Ascending aorta (tissue), 2 donors: ENCODE measurements around the gene GNA14. TPM values are rescaled to one million over a fixed set of nuclear protein-coding genes. Genes with fewer than 3 reads are reported as not detected.
"Not testable (repeated sequence)": the region's sequence is repeated elsewhere in the genome, so short reads cannot be mapped to it uniquely, and the experiment has no call there.

Source experiments
- DNase-seq, 2 donors: peaks; one replicate each; pipeline ENCODE4 v3.0.0-alpha.2; 2019; ENCODE audit warnings: low spot score in 2 of 2
- H3K27ac ChIP-seq, 2 donors: fragments of 200-600 bp; sonication (generic); one replicate each; pipeline ENCODE4 v1.5.1; 2016 to 2017; ENCODE audit warnings: mild to moderate bottlenecking in 1 of 2
- H3K27me3 ChIP-seq: fragments of 200-600 bp; sonication (generic); one replicate; pipeline ENCODE4 v1.5.1; 2017
- H3K36me3 ChIP-seq, 2 donors: fragments of 200-600 bp; sonication (generic); one replicate each; pipeline ENCODE4 v1.5.1; 2016
- H3K4me1 ChIP-seq, 2 donors: fragments of 200-600 bp; sonication (generic); one replicate each; pipeline ENCODE4 v1.5.1; 2016 to 2017; ENCODE audit warnings: mild to moderate bottlenecking in 1 of 2
- H3K4me3 ChIP-seq, 2 donors: fragments of 200-600 bp; sonication (generic); one replicate each; pipeline ENCODE4 v1.5.1; 2016 to 2017; ENCODE audit warnings: mild to moderate bottlenecking in 1 of 2
- H3K9me3 ChIP-seq, 2 donors: fragments of 200-600 bp; sonication (generic); one replicate each; pipeline ENCODE4 v1.5.1; 2016
- CTCF ChIP-seq, 3 experiments: fragments of 200-600 bp in 2 of 3; fragments of 450-650 bp in 1 of 3; sonication (generic) in 2 of 3; IDR thresholded peaks; one replicate each; pipeline ENCODE4 v1.5.1; 2016 to 2019; ENCODE audit warnings: antibody characterized with exemption in 3 of 3, mild to moderate bottlenecking in 1 of 3, moderate library complexity in 1 of 3
- intact Hi-C: fragments of 100-400 bp; cut with DNase I; formaldehyde crosslinking; loops from one replicate; pipeline ENCODE4 v1.15.1; 2023
- total RNA-seq: library from RNA; depleted of rRNA; stranded (reverse); fragments of >200 nt; gene quantifications from one replicate; pipeline ENCODE4 v1.1.0, GENCODE V29; 2016

GNA14 gene
- total RNA-seq, 1 donor from 2014 or later: 3.5 TPM

DNA sequence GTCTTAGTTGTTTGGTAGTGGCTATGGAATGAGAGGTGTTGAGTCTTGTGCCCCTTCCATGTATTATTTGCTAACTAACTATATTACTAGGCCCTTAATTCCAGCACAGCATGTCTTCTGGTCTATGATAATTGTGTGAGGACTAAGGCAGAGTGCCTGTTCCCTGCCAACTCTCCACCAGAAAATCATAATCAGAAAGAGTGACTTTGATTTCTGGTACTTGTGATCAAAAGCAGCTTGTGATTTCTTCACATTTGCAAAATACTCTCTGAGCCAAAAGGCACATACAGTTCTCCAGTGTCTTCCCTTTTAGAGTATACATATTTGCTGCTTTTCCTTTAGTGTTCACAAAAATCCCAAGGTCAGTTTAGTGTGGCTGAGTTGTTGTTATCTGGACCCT is 229.9 kb downstream of the GNA14 start:
- no peaks in the 10 kb centered on the region for H3K9me3 ChIP-seq

GRCh38 chr9:77417566-77417965 is 230.6 kb downstream of the GNA14 start:
- intact Hi-C loops: no loop called here
- TF ChIP-seq CTCF (IDR thresholded peaks at IDR 0.05): no peak
- no peaks in the 10 kb centered on the region for H3K4me1 ChIP-seq
- H3K27me3 ChIP-seq: no peaks in the 10 kb centered on the region
- H3K36me3 ChIP-seq: no peaks in the 10 kb centered on the region
- H3K9me3 ChIP-seq: no peaks in the 10 kb centered on the region
- DNase-seq: no peak
- H3K27ac ChIP-seq: no peak overlapping the region
- no peak overlapping the region for H3K4me3 ChIP-seq

More for the DNA sequence above, 229.9 kb downstream of the GNA14 start:
- H3K36me3 ChIP-seq: no peaks in the 10 kb centered on the region
- intact Hi-C loops: no loop called here
- H3K4me1 ChIP-seq: no peaks in the 10 kb centered on the region
- TF ChIP-seq CTCF (IDR thresholded peaks at IDR 0.05): no peak
- DNase-seq: no peak
- no peak overlapping the region for H3K4me3 ChIP-seq
- H3K27me3 ChIP-seq: no peaks in the 10 kb centered on the region
- H3K27ac ChIP-seq: no peak overlapping the region

- DNase-seq, H3K27me3 ChIP-seq, intact Hi-C loops, H3K4me1 ChIP-seq, H3K9me3 ChIP-seq, H3K4me3 ChIP-seq, H3K27ac ChIP-seq: not testable (repeated sequence)
- H3K36me3 ChIP-seq: peaks cover 16 to 34% of the 10 kb centered on the region in 2 donors
These were observed 239.6 kb downstream of the GNA14 start for GRCh38 chr9:77408521-77408920.

GRCh38 chr9:77403239-77403638 is 244.9 kb downstream of the GNA14 start:
- Histone ChIP-seq H3K36me3 (peaks cover 12 to 25% of the 10 kb centered on the region in 2 donors), H3K4me3 (no peak overlapping the region), H3K4me1 (no peaks in the 10 kb centered on the region), H3K27ac (no peak overlapping the region), H3K9me3 (no peaks in the 10 kb centered on the region), H3K27me3 (no peaks in the 10 kb centered on the region)
- TF ChIP-seq CTCF (IDR thresholded peaks at IDR 0.05): no peak
- DNase-seq: no peak
- intact Hi-C loops: no loop called here

DNA sequence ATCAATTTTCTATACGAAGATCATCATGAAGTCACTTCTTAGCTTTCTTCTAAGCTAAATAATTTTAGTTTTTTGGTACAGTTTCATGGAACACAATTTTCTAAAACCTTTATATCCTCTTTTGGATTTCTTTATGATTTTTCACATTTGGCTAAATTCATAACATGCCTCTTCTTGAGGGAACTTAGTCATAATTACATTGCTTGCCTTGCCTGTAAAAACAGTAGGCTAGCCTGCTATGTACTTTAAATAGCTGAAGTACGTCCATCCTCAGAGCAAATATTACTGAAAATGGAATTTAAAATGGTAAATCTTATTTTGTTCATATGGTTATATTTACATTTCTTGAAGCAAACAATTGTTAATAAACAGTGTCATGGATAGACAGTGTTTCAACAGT is 245.8 kb downstream of the GNA14 start:
- DNase-seq: no peak
- no peaks in the 10 kb centered on the region for H3K4me1 ChIP-seq
- no peaks in the 10 kb centered on the region for H3K9me3 ChIP-seq
- no peak overlapping the region for H3K4me3 ChIP-seq
- H3K36me3 ChIP-seq: peaks cover 5 to 16% of the 10 kb centered on the region in 2 donors
- H3K27me3 ChIP-seq: no peaks in the 10 kb centered on the region
- intact Hi-C loops: no loop called here
- no peak for TF ChIP-seq CTCF (IDR thresholded peaks at IDR 0.05)
- H3K27ac ChIP-seq: no peak overlapping the region

GRCh38 chr9:77399964-77400363 is 248.2 kb downstream of the GNA14 start:
- intact Hi-C loops: no loop called here
- H3K4me1 ChIP-seq: no peaks in the 10 kb centered on the region
- H3K36me3 ChIP-seq: peaks cover 0 to 5% of the 10 kb centered on the region in 2 donors
- DNase-seq: no peak
- no peaks in the 10 kb centered on the region for H3K9me3 ChIP-seq
- no peak overlapping the region for H3K27ac ChIP-seq
- H3K4me3 ChIP-seq: no peak overlapping the region
- no peak for TF ChIP-seq CTCF (IDR thresholded peaks at IDR 0.05)
- no peaks in the 10 kb centered on the region for H3K27me3 ChIP-seq

DNA sequence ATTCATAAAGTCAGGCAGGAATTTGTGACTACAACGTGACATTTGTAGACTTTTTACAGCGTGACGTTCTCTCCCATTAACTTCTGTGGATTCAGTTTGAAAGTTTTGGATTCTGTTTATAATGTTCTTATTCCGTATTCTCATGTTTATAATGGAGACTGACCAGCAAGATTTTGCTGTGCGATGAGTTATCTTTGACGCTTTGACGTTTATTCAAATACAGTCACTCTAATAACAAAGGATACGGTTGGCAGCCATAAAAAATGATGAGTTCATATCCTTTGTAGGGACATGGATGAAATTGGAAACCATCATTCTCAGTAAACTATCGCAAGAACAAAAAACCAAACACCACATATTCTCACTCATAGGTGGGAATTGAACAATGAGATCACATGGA is 249.5 kb downstream of the GNA14 start:
- DNase-seq, H3K27me3 ChIP-seq, H3K9me3 ChIP-seq, H3K4me3 ChIP-seq, H3K27ac ChIP-seq, intact Hi-C loops, H3K4me1 ChIP-seq, H3K36me3 ChIP-seq: not testable (repeated sequence)
